IMR-90 (cell line): ENCODE data around the gene CCNG1. TPM values are rescaled to one million over a fixed set of nuclear protein-coding genes. Genes with fewer than 3 reads are reported as not detected.

Source experiments
- ATAC-seq: fragments of 200-7000 bp; cut with Tn5 transposase; 2 replicates; pipeline ENCODE4 v1.9.1; 2020; ENCODE audit warnings: low read depth, mild to moderate bottlenecking, moderate library complexity
- BruUV-seq: library from RNA; stranded (reverse); fragments of 400-500 nt; replicated peaks from 2 replicates; lab custom pipeline; 2021; lab: Mats Ljungman, UMichigan
- CTCF ChIA-PET: fragments of 300-600 bp; formaldehyde crosslinking; extraction: SDS; loops from one replicate; lab custom pipeline; 2021; ENCODE audit warnings: antibody characterized with exemption; lab: Yijun Ruan, JAX
- POLR2A ChIA-PET: fragments of 300-600 bp; sonication (Branson Sonifier 250); formaldehyde crosslinking; loops from one replicate; lab custom pipeline; 2022; ENCODE audit warnings: antibody characterized with exemption; ENCODE audit not compliant: unreplicated experiment; lab: Charles Lee
- DNase-seq: peaks from one replicate; pipeline ENCODE4 v3.0.0; 2013
- H2AFZ ChIP-seq: replicated peaks from 2 replicates; pipeline ENCODE3; 2013; ENCODE audit warnings: low read length, mild to moderate bottlenecking; ENCODE audit not compliant: poor library complexity
- H2AK5ac ChIP-seq: 2 replicates; pipeline ENCODE4 v1.6.1; 2013; ENCODE audit warnings: low read depth, low read length, inconsistent platforms
- H2AK9ac ChIP-seq: replicated peaks from 2 replicates; pipeline ENCODE3; 2013; ENCODE audit warnings: mild to moderate bottlenecking, low read depth, low read length, moderate library complexity; ENCODE audit not compliant: poor library complexity
- H2BK120ac ChIP-seq: 2 replicates; pipeline ENCODE4 v1.6.1; 2013; ENCODE audit warnings: low read depth, low read length, inconsistent platforms
- H2BK15ac ChIP-seq: 3 replicates; pipeline ENCODE4 v1.6.1; 2013; ENCODE audit warnings: low read depth, low read length, inconsistent platforms
- H2BK20ac ChIP-seq: 2 replicates; pipeline ENCODE4 v1.6.1; 2013; ENCODE audit warnings: low read depth, mild to moderate bottlenecking, inconsistent platforms, low read length, moderate library complexity
- H2BK5ac ChIP-seq: 2 replicates; pipeline ENCODE4 v1.6.1; 2013; ENCODE audit warnings: mild to moderate bottlenecking, low read depth, low read length, inconsistent platforms; ENCODE audit not compliant: poor library complexity, severe bottlenecking
- H3K14ac ChIP-seq: replicated peaks from 2 replicates; pipeline ENCODE4 v1.6.1; 2013; ENCODE audit warnings: low read depth, low read length, inconsistent platforms
- H3K18ac ChIP-seq: 2 replicates; pipeline ENCODE4 v1.6.1; 2013; ENCODE audit warnings: low read depth, low read length, control low read depth
- H3K23ac ChIP-seq: 2 replicates; pipeline ENCODE4 v1.6.1; 2013; ENCODE audit warnings: low read depth, low read length, inconsistent platforms
- H3K27ac ChIP-seq: 2 replicates; pipeline ENCODE4 v1.5.1; 2013; ENCODE audit warnings: mild to moderate bottlenecking, control low read depth, low read length; ENCODE audit not compliant: insufficient read depth
- H3K27me3 ChIP-seq: 2 replicates; pipeline ENCODE4 v1.6.1; 2013; ENCODE audit warnings: low read length; ENCODE audit not compliant: control insufficient read depth, insufficient read depth
- H3K36me3 ChIP-seq: 2 replicates; pipeline ENCODE4 v1.6.1; 2013; ENCODE audit warnings: low read length, mixed read lengths; ENCODE audit not compliant: control insufficient read depth, insufficient read depth
- H3K4ac ChIP-seq: 2 replicates; pipeline ENCODE4 v1.6.1; 2013; ENCODE audit warnings: low read depth, low read length, inconsistent platforms
- H3K4me1 ChIP-seq: 2 replicates; pipeline ENCODE4 v1.6.1; 2013; ENCODE audit warnings: low read length, mixed read lengths; ENCODE audit not compliant: control insufficient read depth, insufficient read depth
- H3K4me2 ChIP-seq: 2 replicates; pipeline ENCODE4 v1.6.1; 2013; ENCODE audit warnings: low read depth, mild to moderate bottlenecking, control low read depth, low read length, moderate library complexity
- H3K4me3 ChIP-seq: 2 replicates; pipeline ENCODE4 v1.5.1; 2013; ENCODE audit warnings: low read depth, mild to moderate bottlenecking, control low read depth, low read length, moderate library complexity; ENCODE audit not compliant: insufficient read depth
- H3K56ac ChIP-seq: 2 replicates; pipeline ENCODE4 v1.6.1; 2013; ENCODE audit warnings: low read length, inconsistent platforms; ENCODE audit not compliant: insufficient read depth; ENCODE audit errors: extremely low read depth
- H3K79me1 ChIP-seq, 2 experiments: 2 replicates each; pipeline ENCODE4 v1.6.1; 2013; ENCODE audit warnings: low read length in 2 of 2, inconsistent platforms in 1 of 2, low read depth in 1 of 2
- H3K9ac ChIP-seq: 2 replicates; pipeline ENCODE4 v1.6.1; 2013; ENCODE audit warnings: low read depth, low read length, control low read depth
- H3K9me1 ChIP-seq: 2 replicates; pipeline ENCODE4 v1.6.1; 2013; ENCODE audit warnings: low read length, inconsistent platforms; ENCODE audit not compliant: insufficient read depth
- H3K9me3 ChIP-seq: 2 replicates; pipeline ENCODE4 v1.6.1; 2013; ENCODE audit warnings: low read length; ENCODE audit not compliant: control insufficient read depth, insufficient read depth
- H4K20me1 ChIP-seq: 2 replicates; pipeline ENCODE4 v1.6.1; 2013; ENCODE audit warnings: low read length, inconsistent platforms; ENCODE audit not compliant: insufficient read depth
- H4K5ac ChIP-seq: 2 replicates; pipeline ENCODE4 v1.6.1; 2013; ENCODE audit warnings: mild to moderate bottlenecking, low read depth, low read length, control low read depth
- H4K8ac ChIP-seq, 2 experiments: 2 replicates each; pipeline ENCODE4 v1.6.1; 2013; ENCODE audit warnings: low read depth in 2 of 2, low read length in 2 of 2, control low read depth in 1 of 2, inconsistent platforms in 1 of 2
- H4K91ac ChIP-seq: 2 replicates; pipeline ENCODE4 v1.6.1; 2013; ENCODE audit warnings: low read depth, low read length, inconsistent platforms; ENCODE audit not compliant: insufficient read depth
- BHLHE40 ChIP-seq: fragments of 150-350 bp; IDR thresholded peaks from 2 replicates; pipeline ENCODE4 v1.6.1; 2016; ENCODE audit warnings: mild to moderate bottlenecking, low read depth, low read length
- CEBPB ChIP-seq: IDR thresholded peaks from 2 replicates; pipeline ENCODE4 v1.6.1; 2012; ENCODE audit warnings: low read depth, low read length, improper control_type of control experiment
- ELK1 ChIP-seq: fragments of 150-350 bp; IDR thresholded peaks from 2 replicates; pipeline ENCODE4 v1.6.1; 2016; ENCODE audit warnings: low read depth, mild to moderate bottlenecking, low read length, moderate library complexity, borderline replicate concordance
- MAFK ChIP-seq: IDR thresholded peaks from 2 replicates; pipeline ENCODE4 v1.6.1; 2012; ENCODE audit warnings: low read depth, low read length, improper control_type of control experiment
- POLR2A ChIP-seq: IDR thresholded peaks from 2 replicates; pipeline ENCODE4 v1.6.1; 2012; ENCODE audit warnings: mild to moderate bottlenecking, low read depth, low read length
- RFX5 ChIP-seq: IDR thresholded peaks from 2 replicates; pipeline ENCODE4 v1.8.0; 2012; ENCODE audit warnings: low read depth, mild to moderate bottlenecking, low read length, moderate library complexity
- WGBS, 2 experiments: methylation state at CpG; one replicate each; pipeline versions ENCODE4 v1.1.5 to v1.1.7; 2013; ENCODE audit warnings: missing lambda C conversion rate in 2 of 2; ENCODE audit not compliant: insufficient read length in 1 of 2; ENCODE audit errors: extremely low coverage in 2 of 2; 5-methylcytosine and 5-hydroxymethylcytosine counted together
- dilution Hi-C: fragments of 300-500 bp; cut with HindIII; formaldehyde crosslinking; loops from one replicate; pipeline ENCODE4 v1.14.3; 2018; ENCODE audit warnings: low sequenced_read_pairs; ENCODE audit not compliant: unreplicated experiment
- in situ Hi-C: fragments of 300-500 bp; cut with MboI; formaldehyde crosslinking; loops from 3 replicates; pipeline ENCODE4 v1.14.3; 2019; ENCODE audit warnings: low sequenced_read_pairs, inconsistent platforms, mixed read lengths
- intact Hi-C: fragments of 100-400 bp; cut with micrococcal nuclease; formaldehyde crosslinking; loops from 2 replicates; pipeline ENCODE4 v1.10.0; 2022
- polyA plus RNA-seq, 3 experiments: library from polyadenylated mRNA; depleted of rRNA; stranded (reverse); fragments of >200 nt; gene quantifications; 2 replicates each; pipeline ENCODE4 v1.2.3, GENCODE V29; 2012; ENCODE audit warnings: low replicate concordance in 1 of 3
- total RNA-seq: library from RNA; depleted of rRNA; stranded (reverse); fragments of >200 nt; gene quantifications from 2 replicates; pipeline ENCODE4 v1.2.3, GENCODE V29; 2012

Gene CCNG1
- total and polyA plus RNA-seq, 2 of the 4 experiments (the other 2 are of a cell fraction), result 72.0 to 382 TPM

- Histone ChIP-seq H2BK120ac (no peak overlapping the region), H3K9me3 (no peaks in the 10 kb centered on the region), H2AFZ (no peak overlapping the region), H2AK9ac (no peak overlapping the region), H2AK5ac (no peak overlapping the region), H3K56ac (no peak overlapping the region), H3K4me3 (no peak overlapping the region), H4K20me1 (no peaks in the 10 kb centered on the region), H3K27me3 (no peaks in the 10 kb centered on the region), H3K9me1 (no peaks in the 10 kb centered on the region), H3K27ac (no peak overlapping the region), H2BK20ac (no peak overlapping the region), H4K8ac (no peak overlapping the region), H4K91ac (no peak overlapping the region), H3K14ac (no peak overlapping the region), H2BK5ac (no peak overlapping the region), H3K36me3 (peaks cover 20% of the 10 kb centered on the region), H3K4me2 (no peak overlapping the region), H3K18ac (no peak overlapping the region), H4K5ac (no peak overlapping the region), H2BK15ac (no peak overlapping the region), H3K79me1 (peaks cover 2 to 10% of the 10 kb centered on the region in 2 experiments; a peak in 1 of 4 replicates), H3K9ac (no peak overlapping the region), H3K4ac (no peak overlapping the region), H3K23ac (no peak overlapping the region), H3K4me1 (no peaks in the 10 kb centered on the region)
- POLR2A ChIA-PET, result no interaction called here
- DNase-seq (no peak), ATAC-seq (no peak)
- 100% methylated on average over 6 of the region's 8 CpGs; no CpG with 5 or more reads in 1 of the 2 experiments for WGBS, 2 experiments
- in situ Hi-C loops, result no loop called here
- no TSS peak for BruUV-seq
- TF ChIP-seq BHLHE40, result no peak
- TF ChIP-seq CEBPB, result no peak
- no peak for TF ChIP-seq POLR2A
- no peak for TF ChIP-seq ELK1
- TF ChIP-seq RFX5, result no peak
- no peak for TF ChIP-seq MAFK
- intact Hi-C loops, result no loop called here
- CTCF ChIA-PET, result no interaction called here
- dilution Hi-C loops, result no loop called here
Measured at GRCh38 chr5:163451489-163451888, 14.1 kb downstream of the CCNG1 start.
